NT2/D1 (cell line): ENCODE data around the gene FGD4.

ENCODE experiments used
- SUZ12 ChIP-seq: IDR thresholded peaks from 2 replicates; pipeline ENCODE4 v1.6.1; 2011; ENCODE audit not compliant: insufficient read length, insufficient read depth; ENCODE audit errors: extremely low read depth
- YY1 ChIP-seq: IDR thresholded peaks from 2 replicates; pipeline ENCODE4 v1.6.1; 2011; ENCODE audit not compliant: insufficient read length, insufficient read depth
- ZNF274 ChIP-seq: IDR thresholded peaks from 2 replicates; pipeline ENCODE4 v1.6.1; 2011; ENCODE audit warnings: mild to moderate bottlenecking, low read depth, low read length

DNA sequence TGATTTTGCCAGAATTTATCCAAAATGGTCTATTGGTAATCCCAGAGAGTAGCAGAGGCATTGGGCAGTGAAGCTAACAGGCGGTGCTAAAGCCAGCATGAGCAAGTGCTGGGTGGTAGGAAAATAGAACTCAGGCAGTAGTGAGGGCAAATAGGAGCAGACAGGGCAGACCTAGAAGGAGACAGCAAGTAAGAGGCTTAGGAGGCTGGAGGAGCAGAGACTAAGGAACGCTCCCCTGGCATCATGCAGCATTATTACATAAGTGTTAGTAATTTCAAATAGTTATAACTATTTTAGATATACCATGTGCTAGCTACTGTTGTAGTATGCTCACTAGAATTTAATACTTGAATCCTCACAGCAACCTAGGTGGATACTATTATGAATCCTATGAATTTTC, 151.7 kb downstream of the FGD4 start:
- TF ChIP-seq SUZ12 (no peak), ZNF274 (no peak), YY1 (no peak)
